Sigmoid colon (tissue), 4 donors: Measurements from ENCODE around the gene UST.

ENCODE experiments used
- CTCF ChIP-seq, 4 experiments: fragments of 450-650 bp in 3 of 4; fragments of 200-600 bp in 1 of 4; IDR thresholded peaks; one replicate each; pipeline ENCODE4 v1.5.1; 2016 to 2019; ENCODE audit warnings: antibody characterized with exemption in 4 of 4, mild to moderate bottlenecking in 3 of 4, moderate library complexity in 2 of 4
- POLR2A ChIP-seq, 2 donors: fragments of 450-650 bp; IDR thresholded peaks; one replicate each; pipeline ENCODE4 v1.6.1; 2016; ENCODE audit warnings: antibody characterized with exemption in 2 of 2, mild to moderate bottlenecking in 2 of 2, moderate library complexity in 2 of 2
- POLR2AphosphoS5 ChIP-seq, 4 donors: sonication (generic); formaldehyde crosslinking; IDR thresholded peaks; one replicate each; pipeline ENCODE4 v1.6.1; 2017; ENCODE audit warnings: antibody characterized with exemption in 4 of 4

DNA sequence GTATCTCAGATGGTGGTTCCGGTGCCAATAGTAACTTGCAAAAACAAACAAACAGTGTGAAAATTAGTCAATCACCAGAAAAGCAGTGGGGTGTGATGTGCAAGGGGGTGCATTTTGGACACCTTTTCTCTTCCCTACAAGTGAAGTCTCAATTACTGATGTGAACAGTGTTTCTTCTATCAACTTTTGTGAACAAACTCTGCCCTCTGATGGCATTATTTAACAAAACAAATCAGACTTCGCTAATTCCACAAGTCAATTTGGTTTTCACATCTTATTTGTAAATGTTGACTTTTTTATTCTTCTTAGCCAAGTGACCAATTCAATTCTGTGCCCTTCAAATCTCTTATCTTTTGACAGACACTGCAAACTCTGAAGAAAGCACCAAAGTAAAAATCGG lies 212.2 kb downstream of the UST start:
- TF ChIP-seq CTCF (IDR thresholded peaks at IDR 0.05) (no peak), POLR2AphosphoS5 (IDR thresholded peaks at IDR 0.05) (no peak), POLR2A (IDR thresholded peaks at IDR 0.05) (no peak)
